Spleen (tissue), 11 donors: ENCODE results near the gene TSEN15. TPM values are rescaled to one million over a fixed set of nuclear protein-coding genes. Genes with fewer than 3 reads are reported as not detected.

Experiments used
- DNase-seq: peaks from one replicate; pipeline ENCODE4 v3.0.0-alpha.2; 2020
- H3K27ac ChIP-seq, 8 donors: fragments of 200-600 bp; sonication (generic) in 7 of 8; 1 replicate in 4 of 8; 2 replicates in 4 of 8; pipeline versions ENCODE4 v1.5.0 to v1.8.0; 2016 to 2021; ENCODE audit warnings: inconsistent platforms in 4 of 8, mild to moderate bottlenecking in 4 of 8, moderate library complexity in 1 of 8
- H3K27me3 ChIP-seq, 7 donors: fragments of 200-600 bp; sonication (generic) in 6 of 7; replicated peaks in 1 of 7; 1 replicate in 4 of 7; 2 replicates in 3 of 7; pipeline versions ENCODE4 v1.5.0 to v1.8.0; 2016 to 2021; ENCODE audit warnings: inconsistent platforms in 3 of 7, mild to moderate bottlenecking in 1 of 7
- H3K36me3 ChIP-seq, 6 donors: fragments of 200-600 bp; sonication (generic) in 5 of 6; 1 replicate in 4 of 6; 2 replicates in 2 of 6; pipeline versions ENCODE4 v1.5.0 to v1.8.0; 2016 to 2021; ENCODE audit warnings: inconsistent platforms in 2 of 6
- H3K4me1 ChIP-seq, 6 donors: fragments of 200-600 bp; sonication (generic) in 5 of 6; 1 replicate in 3 of 6; 2 replicates in 3 of 6; pipeline versions ENCODE4 v1.5.0 to v1.8.0; 2016 to 2021; ENCODE audit warnings: inconsistent platforms in 3 of 6
- H3K4me3 ChIP-seq, 8 donors: fragments of 200-600 bp; sonication (generic) in 7 of 8; 1 replicate in 4 of 8; 2 replicates in 4 of 8; pipeline versions ENCODE4 v1.5.0 to v1.8.0; 2016 to 2021; ENCODE audit warnings: inconsistent platforms in 4 of 8, mild to moderate bottlenecking in 4 of 8, moderate library complexity in 2 of 8
- H3K9me3 ChIP-seq, 8 donors: fragments of 200-600 bp; sonication (generic) in 7 of 8; 1 replicate in 4 of 8; 2 replicates in 4 of 8; pipeline versions ENCODE4 v1.5.0 to v1.8.0; 2016 to 2021; ENCODE audit warnings: inconsistent platforms in 4 of 8
- CTCF ChIP-seq, 11 experiments: fragments of 200-600 bp in 7 of 11; fragments of 450-650 bp in 4 of 11; sonication (generic) in 4 of 11; IDR thresholded peaks in 8 of 11; conservative IDR thresholded peaks in 3 of 11; 1 replicate in 7 of 11; 2 replicates in 4 of 11; pipeline versions ENCODE4 v1.4.0 to v1.8.0; 2016 to 2021; ENCODE audit warnings: antibody characterized with exemption in 11 of 11, inconsistent platforms in 4 of 11, mild to moderate bottlenecking in 1 of 11
- POLR2A ChIP-seq, 3 donors: fragments of 450-650 bp; IDR thresholded peaks; one replicate each; pipeline ENCODE4 v1.5.1; 2017; ENCODE audit warnings: antibody characterized with exemption in 3 of 3, mild to moderate bottlenecking in 1 of 3
- POLR2AphosphoS5 ChIP-seq, 3 donors: sonication (generic); formaldehyde crosslinking; IDR thresholded peaks; one replicate each; pipeline ENCODE4 v1.5.1; 2017; ENCODE audit warnings: antibody characterized with exemption in 3 of 3
- WGBS, 5 donors: extraction: QIAGEN DNeasy Blood & Tissue Kit in 3 of 5; methylation state at CpG; one replicate each; pipeline versions ENCODE4 v1.1.5 to v1.1.7; 2013 to 2018; 5-methylcytosine and 5-hydroxymethylcytosine counted together
- intact Hi-C: fragments of 100-400 bp; cut with DNase I; formaldehyde crosslinking; loops from one replicate; pipeline ENCODE4 v1.15.0; 2023; ENCODE audit warnings: low total_unique reads
- polyA plus RNA-seq, 3 donors: library from polyadenylated mRNA; stranded (reverse); fragments of 200-250 nt; gene quantifications; one replicate each; pipeline ENCODE4 v1.2.1, GENCODE V29; 2013
- total RNA-seq, 7 donors: library from RNA; depleted of rRNA in 3 of 7; stranded (reverse); fragments of >200 nt in 3 of 7; fragmentation: NEBNext Ultra II Directional in 4 of 7; extraction: Animal tissue kit (Norgen Biotek cat#: 25700) in 4 of 7; gene quantifications; one replicate each; pipeline versions ENCODE4 v1.1.0 to v1.2.1, GENCODE V29; 2016 to 2021
- donor health status: healthy with polysubstance abuse.
- donor health status: DM: no; HTN: no; CAD: no; lungs with moderate emphysema.
- donor health status: DM: no; HTN: no; CAD: no.
- donor health status: Bipolar disorder and iron deficiency.
- donor health status: healthy.
- donor health status: DM: no; HTN: no; CAD: no.
- donor health status: DM: yes; HTN: yes; CAD: no.

The TSEN15 gene
- total and polyA plus RNA-seq, 10 donors: 14.7 to 47.7 (median 23.7) TPM

- H3K36me3 ChIP-seq: no peaks in the 10 kb centered on the region
- no peaks in the 10 kb centered on the region for H3K9me3 ChIP-seq
- 65 to 72% (median 67%) methylated on average over 2 of the region's 2 CpGs for WGBS, 5 donors
- no peak overlapping the region for H3K27ac ChIP-seq
- TF ChIP-seq POLR2AphosphoS5 (IDR thresholded peaks at IDR 0.05) (no peak), POLR2A (IDR thresholded peaks at IDR 0.05) (no peak), CTCF (IDR thresholded peaks at IDR 0.05 in 8 of 11, conservative IDR thresholded peaks at IDR 0.05 in 3 of 11) (no peak)
- H3K4me3 ChIP-seq: no peak overlapping the region
- peaks cover 5 to 29% (median 22%) of the 10 kb centered on the region in 6 donors for H3K4me1 ChIP-seq
- peaks cover 0 to 52% (median 29%) of the 10 kb centered on the region in 7 donors for H3K27me3 ChIP-seq
- DNase-seq: no peak
- intact Hi-C loops: no loop called here
Observed at GRCh38 chr1:184033711-184034167, 17.8 kb upstream of the TSEN15 start.

GRCh38 chr1:184034761-184035379 is 16.7 kb upstream of the TSEN15 start:
- Histone ChIP-seq H3K4me3 (no peak overlapping the region), H3K36me3 (no peaks in the 10 kb centered on the region), H3K27me3 (peaks cover 0 to 62% (median 35%) of the 10 kb centered on the region in 7 donors), H3K4me1 (peaks cover 5 to 29% (median 22%) of the 10 kb centered on the region in 6 donors), H3K27ac (no peak overlapping the region), H3K9me3 (no peaks in the 10 kb centered on the region)
- no peak for DNase-seq
- 79 to 95% (median 84%) methylated on average over 2 of the region's 2 CpGs for WGBS, 5 donors
- intact Hi-C loops: no loop called here
- no peak for TF ChIP-seq POLR2AphosphoS5 (IDR thresholded peaks at IDR 0.05)
- no peak for TF ChIP-seq CTCF (IDR thresholded peaks at IDR 0.05 in 8 of 11, conservative IDR thresholded peaks at IDR 0.05 in 3 of 11)
- no peak for TF ChIP-seq POLR2A (IDR thresholded peaks at IDR 0.05)

GRCh38 chr1:184035719-184036516 is 15.6 kb upstream of the TSEN15 start:
- Histone ChIP-seq H3K4me3 (peak overlapping the region; percentile 40 to 87 (median 60)), H3K9me3 (no peaks in the 10 kb centered on the region), H3K4me1 (peaks cover 5 to 29% (median 22%) of the 10 kb centered on the region in 6 donors), H3K27me3 (peaks cover 0 to 62% (median 36%) of the 10 kb centered on the region in 7 donors), H3K27ac (no peak overlapping the region), H3K36me3 (no peaks in the 10 kb centered on the region)
- DNase-seq: peak; percentile 74
- 23 to 35% (median 27%) methylated on average over 25 to 31 of the region's 31 CpGs for WGBS, 5 donors
- no peak for TF ChIP-seq POLR2AphosphoS5 (IDR thresholded peaks at IDR 0.05)
- TF ChIP-seq CTCF (IDR thresholded peaks at IDR 0.05 in 8 of 11, conservative IDR thresholded peaks at IDR 0.05 in 3 of 11): no peak
- no peak for TF ChIP-seq POLR2A (IDR thresholded peaks at IDR 0.05)
- intact Hi-C loops: no loop called here

GRCh38 chr1:184036517-184036949 is 15.0 kb upstream of the TSEN15 start:
- H3K27me3 ChIP-seq: peaks cover 0 to 64% (median 36%) of the 10 kb centered on the region in 7 donors
- peak overlapping the region; percentile 40 to 87 (median 60) for H3K4me3 ChIP-seq
- DNase-seq: no peak
- H3K9me3 ChIP-seq: no peaks in the 10 kb centered on the region
- no peaks in the 10 kb centered on the region for H3K36me3 ChIP-seq
- H3K4me1 ChIP-seq: peaks cover 5 to 29% (median 22%) of the 10 kb centered on the region in 6 donors
- intact Hi-C loops: no loop called here
- TF ChIP-seq POLR2A (IDR thresholded peaks at IDR 0.05) (no peak), CTCF (IDR thresholded peaks at IDR 0.05 in 8 of 11, conservative IDR thresholded peaks at IDR 0.05 in 3 of 11) (no peak), POLR2AphosphoS5 (IDR thresholded peaks at IDR 0.05) (no peak)
- peak overlapping the region in 1 of 8 donors; percentile 32 for H3K27ac ChIP-seq
- WGBS, 5 donors: 0 to 8% (median 1%) methylated on average over 8 to 29 of the region's 29 CpGs
